Parathyroid adenoma (tissue), 2 donors: ENCODE data around the gene AP5S1.

Experiments
- H2AFZ ChIP-seq: fragments of 300-600 bp; sonication (generic); one replicate; pipeline ENCODE4 v1.7.0; 2017; ENCODE audit warnings: antibody characterized with exemption, mild to moderate bottlenecking
- H3K27ac ChIP-seq: fragments of 300-600 bp; sonication (generic); one replicate; pipeline ENCODE4 v1.7.0; 2017
- H3K27me3 ChIP-seq: fragments of 300-600 bp; sonication (generic); one replicate; pipeline ENCODE4 v1.7.0; 2017; ENCODE audit warnings: low read length; ENCODE audit not compliant: control insufficient read depth, insufficient read depth
- H3K36me3 ChIP-seq: fragments of 300-600 bp; sonication (generic); one replicate; pipeline ENCODE4 v1.7.0; 2017; ENCODE audit warnings: low read length; ENCODE audit not compliant: control insufficient read depth, insufficient read depth
- H3K4me1 ChIP-seq: fragments of 300-600 bp; sonication (generic); one replicate; pipeline ENCODE4 v1.7.0; 2017; ENCODE audit warnings: control low read depth
- H3K4me2 ChIP-seq: fragments of 300-600 bp; sonication (generic); one replicate; pipeline ENCODE4 v1.7.0; 2017; ENCODE audit warnings: low read length
- H3K4me3 ChIP-seq: fragments of 300-600 bp; sonication (generic); one replicate; pipeline ENCODE4 v1.7.0; 2017; ENCODE audit warnings: low read depth, low read length
- H3K79me2 ChIP-seq: fragments of 300-600 bp; sonication (generic); one replicate; pipeline ENCODE4 v1.7.0; 2017; ENCODE audit warnings: control low read depth
- H3K9ac ChIP-seq: fragments of 300-600 bp; sonication (generic); one replicate; pipeline ENCODE4 v1.7.0; 2017; ENCODE audit warnings: mild to moderate bottlenecking
- H3K9me3 ChIP-seq: fragments of 300-600 bp; sonication (generic); one replicate; pipeline ENCODE4 v1.7.0; 2017; ENCODE audit warnings: low read length; ENCODE audit not compliant: control insufficient read depth
- TF ChIP-seq, protein P1 (sequence below): fragments of 300-600 bp; sonication (generic); IDR thresholded peaks from one replicate; pipeline ENCODE4 v1.7.0; 2017; ENCODE audit warnings: antibody characterized with exemption, mild to moderate bottlenecking
- donor health status: primary hyperparathyroidism.

AP5S1 gene

DNA sequence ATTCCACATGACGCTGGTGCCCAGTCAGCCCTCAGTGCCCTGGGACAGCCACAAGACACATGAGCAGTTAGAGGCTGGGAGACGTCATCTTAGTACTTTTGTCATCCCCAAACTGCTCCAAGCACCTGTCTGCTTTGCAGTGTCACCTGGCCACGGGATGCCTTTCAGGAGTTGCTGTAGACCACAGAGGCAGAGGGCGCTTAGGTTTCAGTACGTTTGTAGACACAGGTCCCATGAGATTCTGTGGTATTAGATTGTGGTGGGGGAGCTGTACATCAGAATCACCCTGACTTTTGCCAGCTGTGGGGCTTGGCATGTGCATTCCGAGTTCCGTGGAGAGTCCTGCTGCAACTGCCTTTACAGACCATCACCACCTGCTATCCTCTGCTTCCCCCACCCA lies 43.0 kb downstream of the AP5S1 start:
- Histone ChIP-seq H3K4me3 (no peak overlapping the region), H3K9ac (no peak overlapping the region), H3K27me3 (no peaks in the 10 kb centered on the region), H2AFZ (no peak overlapping the region), H3K27ac (no peak overlapping the region), H3K36me3 (no peaks in the 10 kb centered on the region), H3K79me2 (no peaks in the 10 kb centered on the region), H3K4me2 (no peak overlapping the region), H3K9me3 (no peaks in the 10 kb centered on the region), H3K4me1 (no peaks in the 10 kb centered on the region)
- TF ChIP-seq, protein P1, sequence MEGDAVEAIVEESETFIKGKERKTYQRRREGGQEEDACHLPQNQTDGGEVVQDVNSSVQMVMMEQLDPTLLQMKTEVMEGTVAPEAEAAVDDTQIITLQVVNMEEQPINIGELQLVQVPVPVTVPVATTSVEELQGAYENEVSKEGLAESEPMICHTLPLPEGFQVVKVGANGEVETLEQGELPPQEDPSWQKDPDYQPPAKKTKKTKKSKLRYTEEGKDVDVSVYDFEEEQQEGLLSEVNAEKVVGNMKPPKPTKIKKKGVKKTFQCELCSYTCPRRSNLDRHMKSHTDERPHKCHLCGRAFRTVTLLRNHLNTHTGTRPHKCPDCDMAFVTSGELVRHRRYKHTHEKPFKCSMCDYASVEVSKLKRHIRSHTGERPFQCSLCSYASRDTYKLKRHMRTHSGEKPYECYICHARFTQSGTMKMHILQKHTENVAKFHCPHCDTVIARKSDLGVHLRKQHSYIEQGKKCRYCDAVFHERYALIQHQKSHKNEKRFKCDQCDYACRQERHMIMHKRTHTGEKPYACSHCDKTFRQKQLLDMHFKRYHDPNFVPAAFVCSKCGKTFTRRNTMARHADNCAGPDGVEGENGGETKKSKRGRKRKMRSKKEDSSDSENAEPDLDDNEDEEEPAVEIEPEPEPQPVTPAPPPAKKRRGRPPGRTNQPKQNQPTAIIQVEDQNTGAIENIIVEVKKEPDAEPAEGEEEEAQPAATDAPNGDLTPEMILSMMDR: no peak

DNA sequence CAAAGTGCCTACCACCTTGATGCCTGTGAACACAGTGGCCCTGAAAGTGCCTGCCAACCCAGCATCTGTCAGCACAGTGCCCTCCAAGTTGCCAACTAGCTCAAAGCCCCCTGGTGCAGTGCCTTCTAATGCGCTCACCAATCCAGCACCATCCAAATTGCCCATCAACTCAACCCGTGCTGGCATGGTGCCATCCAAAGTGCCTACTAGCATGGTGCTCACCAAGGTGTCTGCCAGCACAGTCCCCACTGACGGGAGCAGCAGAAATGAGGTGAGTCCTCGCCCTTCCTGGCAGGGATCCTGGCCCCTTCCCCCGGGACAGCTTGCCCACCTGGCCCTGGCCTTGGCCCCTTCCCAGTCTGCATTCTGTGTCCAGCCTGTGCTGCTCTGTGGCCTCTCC lies 44.2 kb downstream of the AP5S1 start:
- no peaks in the 10 kb centered on the region for H3K27me3 ChIP-seq
- no peak overlapping the region for H3K4me3 ChIP-seq
- TF ChIP-seq, protein P1: no peak
- no peak overlapping the region for H3K9ac ChIP-seq
- no peaks in the 10 kb centered on the region for H3K9me3 ChIP-seq
- H3K4me2 ChIP-seq: no peak overlapping the region
- H3K79me2 ChIP-seq: no peaks in the 10 kb centered on the region
- no peak overlapping the region for H2AFZ ChIP-seq
- no peaks in the 10 kb centered on the region for H3K4me1 ChIP-seq
- H3K27ac ChIP-seq: no peak overlapping the region
- no peaks in the 10 kb centered on the region for H3K36me3 ChIP-seq

- TF ChIP-seq, protein P1: no peak
- Histone ChIP-seq H3K4me1 (no peaks in the 10 kb centered on the region), H3K4me2 (no peak overlapping the region), H3K27me3 (no peaks in the 10 kb centered on the region), H3K9me3 (no peaks in the 10 kb centered on the region), H2AFZ (no peak overlapping the region), H3K79me2 (no peaks in the 10 kb centered on the region), H3K27ac (no peak overlapping the region), H3K36me3 (no peaks in the 10 kb centered on the region), H3K4me3 (no peak overlapping the region), H3K9ac (no peak overlapping the region)
These were observed 45.0 kb downstream of the AP5S1 start for GRCh38 chr20:3865152-3865886.

- Histone ChIP-seq H3K4me1 (no peaks in the 10 kb centered on the region), H2AFZ (no peak overlapping the region), H3K9ac (no peak overlapping the region), H3K4me3 (no peak overlapping the region), H3K27me3 (no peaks in the 10 kb centered on the region), H3K79me2 (no peaks in the 10 kb centered on the region), H3K27ac (no peak overlapping the region), H3K9me3 (no peaks in the 10 kb centered on the region), H3K4me2 (no peak overlapping the region), H3K36me3 (no peaks in the 10 kb centered on the region)
- TF ChIP-seq, protein P1: no peak
These were observed 45.6 kb downstream of the AP5S1 start for GRCh38 chr20:3865887-3866407.

DNA sequence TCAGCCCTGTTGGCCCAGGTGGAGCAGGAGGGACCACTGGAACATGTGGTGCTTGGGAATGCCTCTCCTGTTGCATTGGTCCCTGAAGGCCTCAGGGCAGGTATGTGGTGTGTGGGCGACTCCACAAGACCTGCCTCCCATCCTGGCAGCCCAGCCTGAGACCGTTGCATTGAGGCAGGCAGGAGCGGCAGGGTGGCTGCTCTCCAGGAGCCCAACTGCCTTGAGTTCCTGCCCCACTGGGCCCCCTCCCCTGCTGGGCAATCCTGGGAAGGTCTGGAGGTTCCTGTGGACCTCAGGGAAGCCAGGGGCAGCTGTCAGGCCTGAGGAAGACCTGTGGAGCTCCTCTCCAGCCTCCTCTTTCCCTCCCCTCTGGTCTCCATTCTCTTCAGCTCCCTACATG lies 46.1 kb downstream of the AP5S1 start:
- H3K4me3 ChIP-seq: no peak overlapping the region
- H3K9me3 ChIP-seq: no peaks in the 10 kb centered on the region
- H3K9ac ChIP-seq: no peak overlapping the region
- TF ChIP-seq, protein P1: no peak
- H3K36me3 ChIP-seq: no peaks in the 10 kb centered on the region
- no peak overlapping the region for H2AFZ ChIP-seq
- H3K4me2 ChIP-seq: no peak overlapping the region
- H3K27me3 ChIP-seq: no peaks in the 10 kb centered on the region
- H3K79me2 ChIP-seq: no peaks in the 10 kb centered on the region
- H3K27ac ChIP-seq: no peak overlapping the region
- H3K4me1 ChIP-seq: no peaks in the 10 kb centered on the region
